ENCODE data around the gene CCR5AS.

- TF ChIP-seq POLR2AphosphoS5 (IDR thresholded peaks at IDR 0.05; ENCODE audit: low read depth, low read length) (no peak), EP300 (IDR thresholded peaks at IDR 0.05; ENCODE audit: borderline replicate concordance in 1 of 2, low read depth in 2 of 2, low read length in 2 of 2) (no peak), EZH2 (IDR thresholded peaks at IDR 0.05; ENCODE audit: low read depth, low read length, severe bottlenecking) (no peak), POLR2A (IDR thresholded peaks at IDR 0.05; ENCODE audit: control extremely low read depth in 1 of 2, low read depth in 2 of 2, low read length in 2 of 2) (no peak), USF2 (IDR thresholded peaks at IDR 0.05; ENCODE audit: low read length) (no peak), FOSL1 (IDR thresholded peaks at IDR 0.05; ENCODE audit: insufficient read depth, low read depth, low read length) (no peak)
These were observed 10.1 kb upstream of the CCR5AS start for GRCh38 chr3:46416811-46417510.
